ENCODE measurements around the gene IQCB1.

DNA sequence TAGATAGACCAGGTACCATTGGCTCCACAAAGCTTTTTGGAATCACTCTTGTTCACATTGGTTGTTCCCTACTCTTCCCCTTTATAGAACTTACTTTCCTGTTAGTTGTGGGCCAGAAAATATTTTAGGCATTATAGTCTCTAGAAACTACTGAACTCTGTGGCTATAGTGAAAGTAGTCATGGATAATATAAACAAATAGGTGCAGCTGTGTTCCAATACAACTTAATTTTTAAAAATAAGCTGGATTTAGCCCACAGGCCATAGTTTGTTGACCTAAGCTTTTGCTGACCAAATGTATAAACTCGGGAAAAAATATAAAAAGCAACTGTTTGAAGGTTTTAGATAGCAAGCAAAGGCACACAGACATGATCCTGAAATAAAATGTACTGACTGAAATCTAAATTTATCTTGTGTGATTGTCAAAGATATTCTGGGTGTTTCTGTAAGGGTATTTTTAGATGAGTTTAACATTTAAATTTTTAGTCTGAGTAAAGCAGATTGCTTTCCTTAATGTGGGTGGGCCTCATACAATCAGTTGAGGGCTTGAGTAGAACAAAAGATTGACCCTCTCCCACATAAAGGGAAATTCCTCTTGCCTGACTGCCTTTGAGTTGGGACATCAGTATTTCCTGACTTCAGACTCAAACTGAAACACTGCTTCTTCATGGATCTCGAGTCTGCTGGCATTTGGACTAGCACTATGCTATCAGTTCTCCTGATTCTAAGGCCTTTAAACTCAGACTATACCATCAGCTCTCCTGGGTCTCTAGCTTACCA lies 13.2 kb downstream of the IQCB1 start:
- TF ChIP-seq, protein P1, sequence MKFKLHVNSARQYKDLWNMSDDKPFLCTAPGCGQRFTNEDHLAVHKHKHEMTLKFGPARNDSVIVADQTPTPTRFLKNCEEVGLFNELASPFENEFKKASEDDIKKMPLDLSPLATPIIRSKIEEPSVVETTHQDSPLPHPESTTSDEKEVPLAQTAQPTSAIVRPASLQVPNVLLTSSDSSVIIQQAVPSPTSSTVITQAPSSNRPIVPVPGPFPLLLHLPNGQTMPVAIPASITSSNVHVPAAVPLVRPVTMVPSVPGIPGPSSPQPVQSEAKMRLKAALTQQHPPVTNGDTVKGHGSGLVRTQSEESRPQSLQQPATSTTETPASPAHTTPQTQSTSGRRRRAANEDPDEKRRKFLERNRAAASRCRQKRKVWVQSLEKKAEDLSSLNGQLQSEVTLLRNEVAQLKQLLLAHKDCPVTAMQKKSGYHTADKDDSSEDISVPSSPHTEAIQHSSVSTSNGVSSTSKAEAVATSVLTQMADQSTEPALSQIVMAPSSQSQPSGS (IDR thresholded peaks at IDR 0.05; ENCODE audit: low read length): no peak
- TF ChIP-seq ZNF274 (IDR thresholded peaks at IDR 0.05; ENCODE audit: insufficient read depth, insufficient read length) (no peak), MTA2 (IDR thresholded peaks at IDR 0.05; ENCODE audit: low read depth) (no peak), PBX3 (IDR thresholded peaks at IDR 0.05; ENCODE audit: insufficient replicate concordance, low read depth, low read length) (no peak)

Data from GM12878 (cell line).